Ectodermal cell (in vitro differentiated cells): ENCODE data around the gene PCBD1. TPM values are rescaled to one million over a fixed set of nuclear protein-coding genes. Genes with fewer than 3 reads are reported as not detected.

Experiments
- H3K27ac ChIP-seq: 2 replicates; pipeline ENCODE4 v1.7.0; 2013; ENCODE audit warnings: mild to moderate bottlenecking, low read depth, low read length; ENCODE audit not compliant: insufficient read depth, poor library complexity, severe bottlenecking
- H3K27me3 ChIP-seq: 2 replicates; pipeline ENCODE4 v1.7.0; 2013; ENCODE audit warnings: mild to moderate bottlenecking, low read length; ENCODE audit not compliant: insufficient read depth, control insufficient read depth, poor library complexity, severe bottlenecking
- H3K36me3 ChIP-seq: one replicate; pipeline ENCODE4 v1.7.0; 2013; ENCODE audit warnings: low read length; ENCODE audit not compliant: control insufficient read depth, insufficient read depth
- H3K4me1 ChIP-seq: one replicate; pipeline ENCODE4 v1.7.0; 2013; ENCODE audit warnings: low read length; ENCODE audit not compliant: control insufficient read depth, insufficient read depth
- H3K4me3 ChIP-seq: 2 replicates; pipeline ENCODE4 v1.7.0; 2013; ENCODE audit warnings: low read depth, low read length, control low read depth; ENCODE audit not compliant: insufficient read depth
- H3K9me3 ChIP-seq: 2 replicates; pipeline ENCODE4 v1.7.0; 2013; ENCODE audit warnings: mild to moderate bottlenecking, low read length, moderate library complexity; ENCODE audit not compliant: control insufficient read depth
- WGBS, 2 experiments: methylation state at CpG; one replicate each; pipeline ENCODE4 v1.1.7; 2013; ENCODE audit warnings: missing lambda C conversion rate in 2 of 2; 5-methylcytosine and 5-hydroxymethylcytosine counted together
- polyA plus RNA-seq, 4 experiments: library from polyadenylated mRNA; stranded (reverse); fragments of 50-300 nt; gene quantifications; one replicate each; pipeline ENCODE4 v1.2.3, GENCODE V29; 2013

Gene PCBD1
- 61.7 TPM for polyA plus RNA-seq (2013, experiment 1 of 4)
- 62.0 TPM for polyA plus RNA-seq (2013, experiment 2 of 4)
- 61.7 TPM for polyA plus RNA-seq (2013, experiment 3 of 4)
- polyA plus RNA-seq (2013, experiment 4 of 4), result 59.6 TPM

DNA sequence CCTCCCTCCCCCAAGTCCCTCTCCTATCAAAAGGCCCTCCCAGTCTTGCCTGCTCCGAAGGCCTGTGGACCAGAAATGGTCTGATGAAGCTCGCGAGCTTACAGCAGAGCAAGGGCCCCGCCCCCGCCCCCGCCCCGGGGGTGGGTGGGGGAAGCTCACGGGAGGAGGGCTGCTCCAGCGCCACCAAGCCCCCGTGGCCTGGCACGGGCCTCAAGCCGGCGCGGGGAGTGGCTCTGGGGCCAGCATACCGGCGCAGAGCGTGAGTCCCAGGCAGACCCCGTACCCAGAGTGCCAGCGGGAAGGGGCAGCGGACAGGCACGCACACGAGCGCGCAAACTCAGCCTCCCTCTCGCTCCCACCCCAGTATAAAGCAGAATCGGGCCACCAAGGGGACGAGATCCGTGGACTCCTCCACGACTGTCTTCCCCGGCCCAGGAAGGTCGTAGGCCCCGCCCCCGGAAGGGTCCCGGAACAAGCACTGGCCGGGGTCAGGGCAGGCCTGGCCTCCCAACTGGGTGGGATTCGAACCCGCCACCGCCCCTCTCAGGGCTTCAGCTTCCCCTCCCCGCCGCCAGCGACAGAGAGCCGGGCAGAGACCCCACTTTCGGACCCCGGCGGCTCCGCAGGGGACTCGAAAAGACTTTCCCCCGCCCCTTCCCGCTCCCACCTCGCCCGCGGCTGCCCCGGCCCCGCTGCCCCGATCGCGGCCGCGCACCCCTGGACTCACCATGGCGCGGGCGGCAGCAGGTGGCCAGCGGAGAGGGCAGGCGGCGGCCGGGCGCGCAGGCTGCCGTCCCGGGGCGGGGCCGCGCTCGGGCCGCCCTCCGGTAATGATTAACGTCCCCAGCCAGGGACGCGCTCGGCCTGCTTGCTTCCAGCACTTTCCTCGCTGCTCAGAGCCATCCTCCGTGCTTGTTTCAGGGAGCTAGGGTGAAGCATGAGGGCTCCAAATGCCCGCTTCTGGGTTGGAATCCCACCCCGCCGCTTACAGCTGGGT is at the start of gene PCBD1:
PCBD1 (minus strand) TSS at position 762 of the 997 bp plus-strand sequence; CDS start at position 730, 32 bp downstream.
- Histone ChIP-seq H3K27ac (peak within 1 kb of the TSS; percentile 0), H3K9me3 (no peaks in the 10 kb centered on the region), H3K36me3 (no peaks in the 10 kb centered on the region), H3K4me1 (peaks cover 4% of the 10 kb centered on the region), H3K4me3 (peak within 1 kb of the TSS; percentile 38), H3K27me3 (no peaks in the 10 kb centered on the region)
- 0% methylated on average over 83 of the region's 85 CpGs for WGBS, 2 experiments

DNA sequence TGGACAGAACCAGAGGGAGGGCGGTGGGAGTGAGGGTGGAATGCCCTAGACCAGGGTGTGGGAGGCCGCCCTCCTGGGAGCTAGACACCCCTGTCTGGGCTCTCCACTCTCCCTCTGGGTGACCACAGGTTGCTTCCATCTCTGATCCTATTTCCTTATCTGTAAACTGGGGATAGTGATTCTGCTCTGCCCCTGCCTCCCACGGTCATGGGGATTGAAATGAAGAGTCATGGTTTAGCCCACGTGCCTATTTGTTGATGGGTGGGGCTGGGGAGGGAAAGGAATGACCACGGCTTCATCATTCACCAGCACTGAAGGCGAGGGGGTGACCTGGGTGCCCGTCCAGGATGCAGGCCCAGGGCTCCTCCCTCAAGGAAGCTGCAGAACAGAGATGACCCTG is 49.3 kb upstream of the PCBD1 start:
- Histone ChIP-seq H3K4me3 (no peak overlapping the region), H3K36me3 (no peaks in the 10 kb centered on the region), H3K4me1 (no peaks in the 10 kb centered on the region), H3K9me3 (no peaks in the 10 kb centered on the region), H3K27ac (no peak overlapping the region), H3K27me3 (no peaks in the 10 kb centered on the region)
- WGBS, 2 experiments, result 88 to 90% methylated on average over 7 of the region's 7 CpGs

DNA sequence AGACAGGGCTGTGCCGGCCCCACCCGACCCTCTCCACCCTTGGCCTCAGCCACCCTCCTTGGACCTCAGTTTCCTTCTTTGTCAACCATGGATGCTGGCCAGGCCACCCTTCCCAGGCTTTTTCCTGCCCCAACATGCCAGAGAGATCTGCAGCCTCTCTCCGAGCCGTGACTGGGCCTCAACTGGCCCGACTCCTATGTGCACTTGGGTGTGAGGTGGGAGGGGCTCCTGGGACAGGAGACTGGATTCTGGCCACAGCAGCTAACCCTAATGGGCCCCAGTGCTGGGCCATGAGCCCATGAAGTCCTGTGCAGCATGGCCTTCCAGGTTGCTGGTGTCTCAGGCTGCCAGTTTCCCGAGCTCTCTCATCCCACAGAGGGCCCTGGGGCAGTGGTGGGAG is 47.7 kb upstream of the PCBD1 start:
- H3K9me3 ChIP-seq, result no peaks in the 10 kb centered on the region
- no peaks in the 10 kb centered on the region for H3K27me3 ChIP-seq
- WGBS, 2 experiments, result 92% methylated on average over 6 of the region's 6 CpGs
- no peaks in the 10 kb centered on the region for H3K36me3 ChIP-seq
- H3K27ac ChIP-seq, result no peak overlapping the region
- no peak overlapping the region for H3K4me3 ChIP-seq
- H3K4me1 ChIP-seq, result no peaks in the 10 kb centered on the region

DNA sequence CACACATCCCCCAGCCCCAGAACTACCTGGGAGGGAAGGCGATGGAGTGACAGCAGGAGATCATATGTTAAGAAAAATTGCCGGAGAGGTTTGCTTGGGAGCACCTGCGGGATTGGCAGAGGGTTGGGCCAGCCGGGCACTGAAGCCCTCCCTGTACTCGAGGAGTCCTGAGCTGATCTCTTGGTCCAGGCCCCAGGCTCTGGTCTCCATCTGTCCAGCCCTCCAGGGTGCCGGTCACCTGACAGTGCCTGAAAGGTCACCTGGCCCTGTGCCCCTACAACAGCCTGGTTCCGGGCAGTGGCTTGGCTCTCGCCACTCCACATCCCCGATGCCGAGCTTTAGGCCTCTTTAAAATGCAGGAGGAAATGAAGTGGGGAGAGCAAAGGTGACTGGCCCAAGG is 47.3 kb upstream of the PCBD1 start:
- no peak overlapping the region for H3K27ac ChIP-seq
- H3K4me1 ChIP-seq, result no peaks in the 10 kb centered on the region
- WGBS, 2 experiments, result 91 to 94% methylated on average over 10 of the region's 10 CpGs
- H3K27me3 ChIP-seq, result no peaks in the 10 kb centered on the region
- no peak overlapping the region for H3K4me3 ChIP-seq
- no peaks in the 10 kb centered on the region for H3K36me3 ChIP-seq
- H3K9me3 ChIP-seq, result no peaks in the 10 kb centered on the region

DNA sequence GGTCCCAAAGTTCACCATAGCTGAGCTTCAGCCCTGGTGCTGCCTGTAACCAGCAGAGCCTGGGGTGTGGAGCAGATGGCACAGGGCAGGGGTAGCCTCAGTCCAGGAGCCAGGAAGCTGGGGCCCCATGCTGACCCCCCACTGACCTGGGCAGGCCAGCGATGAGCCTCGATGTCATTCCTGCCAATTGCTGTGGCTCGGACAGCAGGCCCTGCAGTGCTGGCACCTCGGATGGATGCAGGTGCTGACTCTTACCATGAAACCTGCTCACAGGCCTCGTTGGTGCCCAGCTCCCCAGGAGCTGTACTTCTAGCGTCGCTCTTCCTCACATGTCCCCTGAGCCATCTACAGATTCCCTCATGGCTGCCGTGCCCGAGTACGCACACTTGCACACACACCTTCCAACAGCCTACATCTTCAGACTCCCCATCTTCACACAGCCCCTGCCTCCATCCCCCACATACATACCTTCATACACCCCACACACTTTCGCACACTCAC is 46.8 kb upstream of the PCBD1 start:
- H3K9me3 ChIP-seq, result no peaks in the 10 kb centered on the region
- no peaks in the 10 kb centered on the region for H3K4me1 ChIP-seq
- no peak overlapping the region for H3K4me3 ChIP-seq
- H3K36me3 ChIP-seq, result no peaks in the 10 kb centered on the region
- H3K27ac ChIP-seq, result no peak overlapping the region
- WGBS, 2 experiments, result 93% methylated on average over 11 of the region's 11 CpGs
- H3K27me3 ChIP-seq, result no peaks in the 10 kb centered on the region

DNA sequence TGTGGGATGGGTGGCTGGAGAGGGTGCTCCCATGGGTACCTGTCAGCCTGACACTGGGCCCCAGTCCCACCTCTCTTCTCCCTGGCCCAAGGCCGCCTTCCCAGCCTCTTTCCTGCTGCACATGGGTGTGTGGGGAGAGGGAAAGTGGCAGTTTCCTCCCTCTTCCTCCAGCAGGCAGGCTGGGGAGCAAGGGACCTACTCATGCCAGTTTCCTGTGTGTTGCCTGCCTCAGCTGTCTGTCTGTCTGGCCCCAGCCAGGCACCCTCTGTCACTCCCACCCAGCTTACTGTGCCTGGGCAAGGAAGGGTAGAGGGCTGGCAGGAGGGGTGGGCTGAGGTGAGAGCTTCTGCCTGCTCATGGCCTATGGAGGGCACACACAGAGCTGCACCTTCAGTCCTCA is 46.3 kb upstream of the PCBD1 start:
- WGBS, 2 experiments, result 89% methylated on average over 1 of the region's 1 CpG; no CpG with 5 or more reads in 1 of the 2 experiments
- Histone ChIP-seq H3K27me3 (no peaks in the 10 kb centered on the region), H3K4me3 (no peak overlapping the region), H3K36me3 (no peaks in the 10 kb centered on the region), H3K9me3 (no peaks in the 10 kb centered on the region), H3K4me1 (no peaks in the 10 kb centered on the region), H3K27ac (no peak overlapping the region)

DNA sequence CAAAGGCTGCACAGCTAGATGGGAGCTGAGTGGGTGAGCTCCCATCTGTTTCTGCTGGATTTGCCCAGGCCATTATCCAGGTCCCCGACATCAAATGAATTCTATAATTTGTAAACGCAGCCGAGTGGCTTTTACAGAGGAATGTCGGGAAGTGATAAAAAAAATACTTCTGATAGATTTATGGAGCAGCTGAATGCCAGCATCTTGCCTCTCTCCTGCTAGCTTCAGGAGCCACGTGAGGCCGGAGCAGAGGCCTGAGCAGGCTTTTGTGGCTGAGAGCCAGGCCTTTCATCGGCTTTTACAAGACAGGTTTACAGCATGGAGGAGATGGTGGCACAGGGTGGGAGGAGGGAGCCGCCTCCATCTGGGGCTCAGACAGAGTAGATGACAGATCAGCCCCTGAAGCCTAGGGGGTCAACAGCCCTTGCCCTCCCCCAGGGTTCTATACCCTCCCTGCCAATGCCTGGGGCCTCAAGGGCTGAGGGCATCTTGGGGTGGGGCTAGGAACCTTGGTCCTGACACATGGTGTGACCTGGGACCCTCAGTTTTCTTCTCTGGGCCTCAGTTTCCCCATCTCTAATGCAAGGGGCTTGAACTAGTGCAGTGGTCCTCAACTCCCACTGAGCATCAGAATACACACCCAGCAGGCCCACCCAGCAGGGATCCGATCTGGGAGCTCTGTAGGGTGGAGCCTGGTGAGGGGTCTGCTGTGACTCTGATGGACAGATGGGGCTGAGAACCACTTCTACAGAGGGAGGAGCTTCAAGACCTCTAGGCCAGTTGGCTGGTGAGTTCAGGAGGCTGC is 44.2 kb upstream of the PCBD1 start:
- no peak overlapping the region for H3K4me3 ChIP-seq
- no peaks in the 10 kb centered on the region for H3K27me3 ChIP-seq
- H3K4me1 ChIP-seq, result no peaks in the 10 kb centered on the region
- H3K36me3 ChIP-seq, result no peaks in the 10 kb centered on the region
- 95 to 96% methylated on average over 9 of the region's 9 CpGs for WGBS, 2 experiments
- H3K27ac ChIP-seq, result no peak overlapping the region
- no peaks in the 10 kb centered on the region for H3K9me3 ChIP-seq

DNA sequence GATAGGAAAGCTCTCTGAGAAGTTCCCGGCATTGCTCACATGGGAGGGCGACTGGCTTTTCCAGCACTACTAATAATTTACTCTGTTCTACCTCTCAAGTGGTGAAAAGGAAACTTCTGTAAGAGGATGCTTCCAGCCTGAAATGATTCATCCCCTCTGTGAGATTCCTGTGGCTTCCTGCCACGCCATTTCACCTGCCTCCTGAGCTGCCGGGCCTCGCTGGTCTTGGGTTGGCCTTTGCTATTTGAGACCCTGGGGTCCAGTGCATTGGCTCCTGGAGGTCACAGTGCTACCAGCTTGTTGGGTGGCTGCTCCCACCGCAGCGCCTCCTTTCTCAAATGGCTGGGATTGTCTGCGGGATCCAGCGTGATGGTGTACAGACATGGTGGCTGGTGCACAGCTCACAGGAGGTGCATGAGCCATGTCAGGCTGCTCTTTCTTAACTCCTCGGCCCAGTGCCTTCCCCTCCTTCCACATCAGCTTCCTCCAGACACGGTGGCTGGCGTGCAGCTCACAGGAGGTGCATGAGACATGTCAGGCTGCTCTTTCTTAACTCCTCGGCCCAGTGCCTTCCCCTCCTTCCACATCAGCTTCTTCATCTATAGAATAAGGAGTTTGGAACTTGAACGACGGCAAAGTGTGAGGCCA is 42.9 kb upstream of the PCBD1 start:
- H3K27ac ChIP-seq, result no peak overlapping the region
- no peaks in the 10 kb centered on the region for H3K36me3 ChIP-seq
- H3K4me1 ChIP-seq, result no peaks in the 10 kb centered on the region
- H3K27me3 ChIP-seq, result no peaks in the 10 kb centered on the region
- 94% methylated on average over 15 of the region's 15 CpGs for WGBS, 2 experiments
- no peak overlapping the region for H3K4me3 ChIP-seq
- H3K9me3 ChIP-seq, result no peaks in the 10 kb centered on the region

DNA sequence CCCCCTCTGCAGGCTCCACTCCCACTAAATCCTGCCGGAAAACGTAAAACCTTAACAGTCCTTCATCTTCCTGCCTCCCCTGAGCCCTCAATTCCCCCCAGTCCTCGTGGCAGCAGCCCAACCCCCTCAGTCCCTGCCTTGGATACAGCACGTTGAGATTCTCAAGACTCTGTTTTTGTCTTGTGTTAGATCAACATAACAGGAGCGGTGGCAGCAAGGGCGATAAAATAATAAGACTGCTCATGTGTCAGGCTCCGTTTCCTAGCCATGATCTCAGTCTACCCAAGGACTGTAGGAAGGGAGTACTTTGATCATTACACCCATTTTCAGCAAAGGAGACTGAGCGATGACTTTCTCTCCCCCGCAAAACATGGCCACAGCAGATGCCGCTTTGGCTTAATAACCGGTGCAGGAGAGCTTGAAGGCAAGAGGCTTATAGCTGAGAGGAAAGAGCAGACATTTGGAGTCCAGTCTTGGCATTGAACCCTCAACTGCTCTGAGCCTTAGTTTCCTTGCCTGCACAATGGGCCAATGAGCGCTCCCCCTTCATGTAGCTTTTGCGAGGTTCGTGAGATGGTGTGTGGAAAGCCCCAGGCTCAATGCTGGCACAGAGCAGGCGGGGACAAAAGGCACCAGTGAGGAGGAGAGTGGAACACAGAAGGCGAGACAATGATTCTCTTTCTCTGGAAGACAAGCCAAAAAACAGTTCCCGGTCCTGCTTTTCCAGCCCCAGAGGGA is 42.1 kb upstream of the PCBD1 start:
- H3K4me1 ChIP-seq, result no peaks in the 10 kb centered on the region
- no peak overlapping the region for H3K4me3 ChIP-seq
- no peak overlapping the region for H3K27ac ChIP-seq
- H3K36me3 ChIP-seq, result no peaks in the 10 kb centered on the region
- H3K27me3 ChIP-seq, result no peaks in the 10 kb centered on the region
- no peaks in the 10 kb centered on the region for H3K9me3 ChIP-seq
- 83 to 84% methylated on average over 17 of the region's 17 CpGs for WGBS, 2 experiments
